Astrocyte (in vitro differentiated cells and primary cell): ENCODE results near the gene GPRC6A. TPM values are rescaled to one million over a fixed set of nuclear protein-coding genes. Genes with fewer than 3 reads are reported as not detected.

Experiments
- DNase-seq: peaks from one replicate; pipeline ENCODE4 v3.0.0-alpha.2; 2010; ENCODE audit warnings: low read depth
- FAIRE-seq: peaks from 2 replicates; lab custom pipeline; 2011; peaks lifted over from hg19 to GRCh38; lab: Jason Lieb, UNC
- H2AFZ ChIP-seq: 2 replicates; pipeline ENCODE4 v1.6.0; 2012; ENCODE audit warnings: low read depth, low read length, inconsistent platforms
- H3K27ac ChIP-seq: 2 replicates; pipeline ENCODE4 v1.5.1; 2011; ENCODE audit warnings: low read depth, low read length, inconsistent platforms
- H3K27me3 ChIP-seq: 2 replicates; pipeline ENCODE4 v1.6.0; 2011; ENCODE audit warnings: low read length, inconsistent platforms; ENCODE audit not compliant: insufficient read depth
- H3K36me3 ChIP-seq: 2 replicates; pipeline ENCODE4 v1.5.1; 2011; ENCODE audit warnings: low read length, inconsistent platforms; ENCODE audit not compliant: insufficient read depth
- H3K4me1 ChIP-seq: 2 replicates; pipeline ENCODE4 v1.5.1; 2011; ENCODE audit warnings: low read length, inconsistent platforms; ENCODE audit not compliant: insufficient read depth
- H3K4me2 ChIP-seq: 2 replicates; pipeline ENCODE4 v1.6.0; 2012; ENCODE audit warnings: low read length, inconsistent platforms
- H3K4me3 ChIP-seq: 2 replicates; pipeline ENCODE4 v1.5.1; 2011; ENCODE audit warnings: low read depth, mild to moderate bottlenecking, low read length, inconsistent platforms; ENCODE audit not compliant: insufficient read depth
- H3K79me2 ChIP-seq: 2 replicates; pipeline ENCODE4 v1.6.0; 2012; ENCODE audit warnings: mild to moderate bottlenecking, low read length, inconsistent platforms; ENCODE audit not compliant: insufficient read depth
- H3K9ac ChIP-seq: 2 replicates; pipeline ENCODE4 v1.6.0; 2012; ENCODE audit warnings: mild to moderate bottlenecking, low read length, inconsistent platforms
- H3K9me3 ChIP-seq: 2 replicates; pipeline ENCODE4 v1.5.1; 2012; ENCODE audit warnings: low read depth, mild to moderate bottlenecking, low read length, inconsistent platforms; ENCODE audit not compliant: insufficient read depth
- H4K20me1 ChIP-seq: 2 replicates; pipeline ENCODE4 v1.6.0; 2012; ENCODE audit warnings: low read length, inconsistent platforms; ENCODE audit not compliant: insufficient read depth
- H3K27ac Mint-ChIP-seq: one replicate; pipeline ENCODE4 v1.8.0; 2021; ENCODE audit warnings: mild to moderate bottlenecking, mixed read lengths; ENCODE audit not compliant: unreplicated experiment
- H3K27me3 Mint-ChIP-seq: one replicate; pipeline ENCODE4 v1.8.0; 2021; ENCODE audit warnings: low read depth, mixed read lengths; ENCODE audit not compliant: unreplicated experiment
- H3K36me3 Mint-ChIP-seq: one replicate; pipeline ENCODE4 v1.8.0; 2021; ENCODE audit warnings: low read depth, mixed read lengths; ENCODE audit not compliant: unreplicated experiment
- H3K4me1 Mint-ChIP-seq: one replicate; pipeline ENCODE4 v1.8.0; 2021; ENCODE audit warnings: low read depth, mixed read lengths; ENCODE audit not compliant: unreplicated experiment
- H3K4me3 Mint-ChIP-seq: one replicate; pipeline ENCODE4 v1.8.0; 2021; ENCODE audit warnings: mild to moderate bottlenecking, moderate library complexity, mixed read lengths; ENCODE audit not compliant: unreplicated experiment
- H3K9me3 Mint-ChIP-seq: one replicate; pipeline ENCODE4 v1.8.0; 2021; ENCODE audit warnings: mild to moderate bottlenecking, mixed read lengths; ENCODE audit not compliant: unreplicated experiment
- CTCF ChIP-seq: IDR thresholded peaks from 2 replicates; pipeline ENCODE4 v1.5.1; 2011; ENCODE audit warnings: low read depth, mild to moderate bottlenecking, inconsistent platforms, low read length, moderate library complexity; ENCODE audit not compliant: insufficient read depth
- EZH2 ChIP-seq: IDR thresholded peaks from 2 replicates; pipeline ENCODE4 v1.6.1; 2012; ENCODE audit warnings: mild to moderate bottlenecking, low read length, inconsistent platforms; ENCODE audit not compliant: insufficient read depth
- total RNA-seq: library from RNA; stranded (reverse); gene quantifications from 2 replicates; pipeline ENCODE4 v1.2.1, GENCODE V29; 2021

Gene GPRC6A
- total RNA-seq, 1 donor from 2014 or later, result not detected

- Histone ChIP-seq H4K20me1 (no peaks in the 10 kb centered on the region), H2AFZ (no peak overlapping the region), H3K4me3 (no peak overlapping the region), H3K9me3 (no peaks in the 10 kb centered on the region), H3K4me1 (no peaks in the 10 kb centered on the region), H3K27ac (no peak overlapping the region), H3K27me3 (no peaks in the 10 kb centered on the region), H3K9ac (no peak overlapping the region), H3K4me2 (no peak overlapping the region), H3K36me3 (no peaks in the 10 kb centered on the region), H3K79me2 (no peaks in the 10 kb centered on the region)
- no peak for DNase-seq
- TF ChIP-seq EZH2 (no peak), CTCF (no peak)
- FAIRE-seq, result no peak
- no peaks in the 10 kb centered on the region for H3K36me3 Mint-ChIP-seq
- H3K4me3 Mint-ChIP-seq, result no peak overlapping the region
- H3K4me1 Mint-ChIP-seq, result peaks cover 1% of the 10 kb centered on the region
- no peak overlapping the region for H3K27ac Mint-ChIP-seq
- H3K9me3 Mint-ChIP-seq, result peaks cover 2% of the 10 kb centered on the region
- H3K27me3 Mint-ChIP-seq, result no peaks in the 10 kb centered on the region
Measured at GRCh38 chr6:116773886-116774285, 55.0 kb downstream of the GPRC6A start.

- no peak overlapping the region for H3K4me2 ChIP-seq
- H4K20me1 ChIP-seq, result no peaks in the 10 kb centered on the region
- H3K9me3 ChIP-seq, result no peaks in the 10 kb centered on the region
- no peak overlapping the region for H2AFZ ChIP-seq
- Mint-ChIP-seq H3K27ac (no peak overlapping the region), H3K27me3 (no peaks in the 10 kb centered on the region), H3K36me3 (no peaks in the 10 kb centered on the region), H3K4me1 (peaks cover 2% of the 10 kb centered on the region), H3K4me3 (no peak overlapping the region), H3K9me3 (peaks cover 2% of the 10 kb centered on the region)
- H3K79me2 ChIP-seq, result no peaks in the 10 kb centered on the region
- TF ChIP-seq EZH2 (no peak), CTCF (no peak)
- H3K4me3 ChIP-seq, result no peak overlapping the region
- FAIRE-seq (no peak), DNase-seq (no peak)
- no peak overlapping the region for H3K27ac ChIP-seq
- H3K27me3 ChIP-seq, result no peaks in the 10 kb centered on the region
- H3K9ac ChIP-seq, result no peak overlapping the region
- no peaks in the 10 kb centered on the region for H3K36me3 ChIP-seq
- H3K4me1 ChIP-seq, result no peaks in the 10 kb centered on the region
Measured at GRCh38 chr6:116772450-116772849, 56.4 kb downstream of the GPRC6A start.

GRCh38 chr6:116767715-116768114 is 61.2 kb downstream of the GPRC6A start:
- Histone ChIP-seq H3K27me3 (peaks cover 7% of the 10 kb centered on the region), H3K27ac (no peak overlapping the region), H4K20me1 (no peaks in the 10 kb centered on the region), H3K4me2 (no peak overlapping the region), H3K4me3 (no peak overlapping the region), H3K4me1 (peaks cover 7% of the 10 kb centered on the region), H3K9ac (no peak overlapping the region), H3K79me2 (no peaks in the 10 kb centered on the region), H3K9me3 (no peaks in the 10 kb centered on the region), H3K36me3 (no peaks in the 10 kb centered on the region), H2AFZ (no peak overlapping the region)
- H3K27me3 Mint-ChIP-seq, result peaks cover 25% of the 10 kb centered on the region
- no peak for FAIRE-seq
- no peak for DNase-seq
- no peak overlapping the region for H3K4me3 Mint-ChIP-seq
- H3K9me3 Mint-ChIP-seq, result peaks cover 2% of the 10 kb centered on the region
- no peak for TF ChIP-seq CTCF
- no peak for TF ChIP-seq EZH2
- no peak overlapping the region for H3K27ac Mint-ChIP-seq
- no peaks in the 10 kb centered on the region for H3K36me3 Mint-ChIP-seq
- peaks cover 2% of the 10 kb centered on the region for H3K4me1 Mint-ChIP-seq
